ENCODE results near the gene DNAJC8. TPM values are rescaled to one million over a fixed set of nuclear protein-coding genes. Genes with fewer than 3 reads are reported as not detected.

DNAJC8 gene
- total and polyA plus RNA-seq, 10 of the 15 experiments (the other 5 are each of a cell fraction or from before 2014, with no cell fraction given) = 91.2 to 296 (median 152) TPM

DNA sequence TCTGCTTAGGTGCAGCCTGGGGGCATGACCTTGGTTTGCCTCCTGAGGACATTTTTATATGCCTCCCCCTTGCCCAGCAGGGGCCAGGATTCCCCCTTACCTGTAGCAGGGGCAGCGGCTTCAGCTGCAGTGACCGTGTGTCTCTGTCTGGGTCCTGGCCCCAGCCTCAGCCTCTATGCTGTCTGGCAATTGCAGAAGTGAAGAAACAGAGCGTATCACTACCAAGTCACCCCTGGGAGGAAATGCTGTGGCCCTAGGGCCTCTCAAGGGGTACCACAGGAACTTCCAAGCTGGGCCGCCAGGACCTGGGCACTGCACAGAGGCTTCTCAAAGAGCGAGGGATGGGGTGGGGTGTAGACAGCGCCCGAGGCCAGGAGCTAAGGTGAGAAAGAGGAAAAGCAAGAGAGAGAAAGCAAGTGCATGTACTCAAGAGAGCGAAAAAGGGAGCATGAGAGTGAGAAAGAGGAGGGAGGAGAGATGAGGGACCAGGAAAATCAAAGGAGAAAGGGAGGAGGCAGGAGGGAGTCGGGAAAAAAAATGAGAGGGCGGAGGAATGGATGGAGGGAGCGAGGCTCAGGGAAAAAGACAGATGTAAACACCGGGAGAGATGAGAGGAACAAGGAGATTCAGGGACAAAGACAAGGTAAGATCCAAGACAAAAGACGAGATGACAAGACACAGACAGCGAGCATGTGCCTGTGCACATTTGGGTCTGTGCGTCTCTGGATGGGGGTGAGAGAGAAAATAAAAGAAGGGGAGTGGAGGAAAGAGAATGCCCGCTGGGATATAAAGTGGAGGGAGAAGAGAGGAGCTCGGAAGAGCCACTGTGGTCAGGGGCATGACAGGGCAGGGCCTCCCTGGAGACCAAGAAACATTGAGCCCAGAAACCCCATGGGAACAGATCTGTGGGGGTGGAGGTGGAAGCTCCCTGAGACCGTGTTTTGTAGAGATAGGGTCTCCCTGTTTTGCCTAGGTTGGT, 56.0 kb downstream of the DNAJC8 start, which contains the start of gene PTAFR (continued):
- TF ChIP-seq NR2C2 (IDR thresholded peaks at IDR 0.05; ENCODE audit: borderline replicate concordance, control insufficient read depth, insufficient read length, low read depth) (no peak), CEBPB (IDR thresholded peaks at IDR 0.05; ENCODE audit: borderline replicate concordance in 1 of 2, low read depth in 2 of 2, low read length in 2 of 2) (no peak), BRCA1 (IDR thresholded peaks at IDR 0.05; ENCODE audit: low read depth, low read length) (no peak), ZNF24 (IDR thresholded peaks at IDR 0.05) (0 out of 2 replicates have a peak, but pooled peaks have one; percentile 22), STAT1 (conservative IDR thresholded peaks at IDR 0.05) (no peak; the same call in 1 of the 2 replicates), NFXL1 (IDR thresholded peaks at IDR 0.05; ENCODE audit: borderline replicate concordance) (no peak), SUPT20H (IDR thresholded peaks at IDR 0.05; ENCODE audit: borderline replicate concordance, control insufficient read depth, low read depth, low read length) (no peak), RAD21 (IDR thresholded peaks at IDR 0.05; ENCODE audit: insufficient read depth, low read depth, low read length) (0 out of 2 replicates have a peak, but pooled peaks have one; percentile 15), DPF2 (IDR thresholded peaks at IDR 0.05) (peak; percentile 80), BACH1 (IDR thresholded peaks at IDR 0.05; ENCODE audit: borderline replicate concordance) (peak; percentile 58), IKZF1 (conservative IDR thresholded peaks at IDR 0.05) (peak; percentile 85), NRF1 (conservative IDR thresholded peaks at IDR 0.05; ENCODE audit: low read depth, low read length) (no peak)
- TF ChIP-seq, protein P1, sequence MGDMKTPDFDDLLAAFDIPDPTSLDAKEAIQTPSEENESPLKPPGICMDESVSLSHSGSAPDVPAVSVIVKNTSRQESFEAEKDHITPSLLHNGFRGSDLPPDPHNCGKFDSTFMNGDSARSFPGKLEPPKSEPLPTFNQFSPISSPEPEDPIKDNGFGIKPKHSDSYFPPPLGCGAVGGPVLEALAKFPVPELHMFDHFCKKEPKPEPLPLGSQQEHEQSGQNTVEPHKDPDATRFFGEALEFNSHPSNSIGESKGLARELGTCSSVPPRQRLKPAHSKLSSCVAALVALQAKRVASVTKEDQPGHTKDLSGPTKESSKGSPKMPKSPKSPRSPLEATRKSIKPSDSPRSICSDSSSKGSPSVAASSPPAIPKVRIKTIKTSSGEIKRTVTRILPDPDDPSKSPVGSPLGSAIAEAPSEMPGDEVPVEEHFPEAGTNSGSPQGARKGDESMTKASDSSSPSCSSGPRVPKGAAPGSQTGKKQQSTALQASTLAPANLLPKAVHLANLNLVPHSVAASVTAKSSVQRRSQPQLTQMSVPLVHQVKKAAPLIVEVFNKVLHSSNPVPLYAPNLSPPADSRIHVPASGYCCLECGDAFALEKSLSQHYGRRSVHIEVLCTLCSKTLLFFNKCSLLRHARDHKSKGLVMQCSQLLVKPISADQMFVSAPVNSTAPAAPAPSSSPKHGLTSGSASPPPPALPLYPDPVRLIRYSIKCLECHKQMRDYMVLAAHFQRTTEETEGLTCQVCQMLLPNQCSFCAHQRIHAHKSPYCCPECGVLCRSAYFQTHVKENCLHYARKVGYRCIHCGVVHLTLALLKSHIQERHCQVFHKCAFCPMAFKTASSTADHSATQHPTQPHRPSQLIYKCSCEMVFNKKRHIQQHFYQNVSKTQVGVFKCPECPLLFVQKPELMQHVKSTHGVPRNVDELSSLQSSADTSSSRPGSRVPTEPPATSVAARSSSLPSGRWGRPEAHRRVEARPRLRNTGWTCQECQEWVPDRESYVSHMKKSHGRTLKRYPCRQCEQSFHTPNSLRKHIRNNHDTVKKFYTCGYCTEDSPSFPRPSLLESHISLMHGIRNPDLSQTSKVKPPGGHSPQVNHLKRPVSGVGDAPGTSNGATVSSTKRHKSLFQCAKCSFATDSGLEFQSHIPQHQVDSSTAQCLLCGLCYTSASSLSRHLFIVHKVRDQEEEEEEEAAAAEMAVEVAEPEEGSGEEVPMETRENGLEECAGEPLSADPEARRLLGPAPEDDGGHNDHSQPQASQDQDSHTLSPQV (IDR thresholded peaks at IDR 0.05) = no peak
- TF ChIP-seq, protein P2, sequence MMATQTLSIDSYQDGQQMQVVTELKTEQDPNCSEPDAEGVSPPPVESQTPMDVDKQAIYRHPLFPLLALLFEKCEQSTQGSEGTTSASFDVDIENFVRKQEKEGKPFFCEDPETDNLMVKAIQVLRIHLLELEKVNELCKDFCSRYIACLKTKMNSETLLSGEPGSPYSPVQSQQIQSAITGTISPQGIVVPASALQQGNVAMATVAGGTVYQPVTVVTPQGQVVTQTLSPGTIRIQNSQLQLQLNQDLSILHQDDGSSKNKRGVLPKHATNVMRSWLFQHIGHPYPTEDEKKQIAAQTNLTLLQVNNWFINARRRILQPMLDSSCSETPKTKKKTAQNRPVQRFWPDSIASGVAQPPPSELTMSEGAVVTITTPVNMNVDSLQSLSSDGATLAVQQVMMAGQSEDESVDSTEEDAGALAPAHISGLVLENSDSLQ (IDR thresholded peaks at IDR 0.05) = no peak
- TF ChIP-seq, protein P3, sequence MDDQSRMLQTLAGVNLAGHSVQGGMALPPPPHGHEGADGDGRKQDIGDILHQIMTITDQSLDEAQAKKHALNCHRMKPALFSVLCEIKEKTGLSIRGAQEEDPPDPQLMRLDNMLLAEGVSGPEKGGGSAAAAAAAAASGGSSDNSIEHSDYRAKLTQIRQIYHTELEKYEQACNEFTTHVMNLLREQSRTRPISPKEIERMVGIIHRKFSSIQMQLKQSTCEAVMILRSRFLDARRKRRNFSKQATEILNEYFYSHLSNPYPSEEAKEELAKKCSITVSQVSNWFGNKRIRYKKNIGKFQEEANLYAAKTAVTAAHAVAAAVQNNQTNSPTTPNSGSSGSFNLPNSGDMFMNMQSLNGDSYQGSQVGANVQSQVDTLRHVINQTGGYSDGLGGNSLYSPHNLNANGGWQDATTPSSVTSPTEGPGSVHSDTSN (IDR thresholded peaks at IDR 0.05; ENCODE audit: insufficient replicate concordance, low read depth, low read length) = no peak
- TF ChIP-seq, protein P4, sequence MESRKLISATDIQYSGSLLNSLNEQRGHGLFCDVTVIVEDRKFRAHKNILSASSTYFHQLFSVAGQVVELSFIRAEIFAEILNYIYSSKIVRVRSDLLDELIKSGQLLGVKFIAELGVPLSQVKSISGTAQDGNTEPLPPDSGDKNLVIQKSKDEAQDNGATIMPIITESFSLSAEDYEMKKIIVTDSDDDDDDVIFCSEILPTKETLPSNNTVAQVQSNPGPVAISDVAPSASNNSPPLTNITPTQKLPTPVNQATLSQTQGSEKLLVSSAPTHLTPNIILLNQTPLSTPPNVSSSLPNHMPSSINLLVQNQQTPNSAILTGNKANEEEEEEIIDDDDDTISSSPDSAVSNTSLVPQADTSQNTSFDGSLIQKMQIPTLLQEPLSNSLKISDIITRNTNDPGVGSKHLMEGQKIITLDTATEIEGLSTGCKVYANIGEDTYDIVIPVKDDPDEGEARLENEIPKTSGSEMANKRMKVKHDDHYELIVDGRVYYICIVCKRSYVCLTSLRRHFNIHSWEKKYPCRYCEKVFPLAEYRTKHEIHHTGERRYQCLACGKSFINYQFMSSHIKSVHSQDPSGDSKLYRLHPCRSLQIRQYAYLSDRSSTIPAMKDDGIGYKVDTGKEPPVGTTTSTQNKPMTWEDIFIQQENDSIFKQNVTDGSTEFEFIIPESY (IDR thresholded peaks at IDR 0.05) = no peak; the same call in 1 of the 2 replicates
- TF ChIP-seq, protein P5, sequence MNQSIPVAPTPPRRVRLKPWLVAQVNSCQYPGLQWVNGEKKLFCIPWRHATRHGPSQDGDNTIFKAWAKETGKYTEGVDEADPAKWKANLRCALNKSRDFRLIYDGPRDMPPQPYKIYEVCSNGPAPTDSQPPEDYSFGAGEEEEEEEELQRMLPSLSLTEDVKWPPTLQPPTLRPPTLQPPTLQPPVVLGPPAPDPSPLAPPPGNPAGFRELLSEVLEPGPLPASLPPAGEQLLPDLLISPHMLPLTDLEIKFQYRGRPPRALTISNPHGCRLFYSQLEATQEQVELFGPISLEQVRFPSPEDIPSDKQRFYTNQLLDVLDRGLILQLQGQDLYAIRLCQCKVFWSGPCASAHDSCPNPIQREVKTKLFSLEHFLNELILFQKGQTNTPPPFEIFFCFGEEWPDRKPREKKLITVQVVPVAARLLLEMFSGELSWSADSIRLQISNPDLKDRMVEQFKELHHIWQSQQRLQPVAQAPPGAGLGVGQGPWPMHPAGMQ (IDR thresholded peaks at IDR 0.05; ENCODE audit: borderline replicate concordance) = no peak

Measured in GM12878 (cell line).